ENCODE measurements around the gene CLTB. TPM values are rescaled to one million over a fixed set of nuclear protein-coding genes. Genes with fewer than 3 reads are reported as not detected.

The CLTB gene
- total and polyA plus RNA-seq, 2 donors (not counting 1 experiment from before 2014, with no cell fraction given), result 29.9 to 41.7 TPM

GRCh38 chr5:176384366-176384930, 31.9 kb downstream of the CLTB start:
- TF ChIP-seq CTCF (IDR thresholded peaks at IDR 0.05) (no peak), EZH2 (IDR thresholded peaks at IDR 0.05; ENCODE audit: borderline replicate concordance, insufficient read depth, low read depth, low read length, poor library complexity, severe bottlenecking) (no peak)
- no peaks in the 10 kb centered on the region for H3K9me3 ChIP-seq (ENCODE audit: control extremely low read depth in 1 of 3, control insufficient read depth in 2 of 3, insufficient read depth in 1 of 3, low read length in 2 of 3)
- H3K4me1 ChIP-seq (ENCODE audit: control insufficient read depth in 2 of 2, insufficient read depth in 2 of 2, low read length in 2 of 2), result peaks cover 23 to 29% of the 10 kb centered on the region in 2 donors
- Mint-ChIP-seq H3K4me3 (no peak overlapping the region), H3K27ac (no peak overlapping the region), H3K9me3 (ENCODE audit: insufficient read depth) (no peaks in the 10 kb centered on the region), H3K27me3 (no peaks in the 10 kb centered on the region), H3K4me1 (peaks cover 31% of the 10 kb centered on the region)
- CTCF ChIA-PET, result no interaction called here
- no peak overlapping the region for H3K27ac ChIP-seq (ENCODE audit: low read length in 2 of 2)
- intact Hi-C loops (cut with micrococcal nuclease), result loop anchor here (10.0 kb wide), 1 partner anchor 150 kb away; the partner anchor contains the start of gene SIMC1
- POLR2A ChIA-PET, result no interaction called here
- ATAC-seq (ENCODE audit: low read depth) (no peak), DNase-seq (no peak)
- H3K4me2 ChIP-seq (replicated peaks; ENCODE audit: low read depth, low read length, poor library complexity, severe bottlenecking), result no peak overlapping the region
- H3K36me3 ChIP-seq (replicated peaks in 1 of 2; ENCODE audit: control extremely low read depth in 1 of 2, control insufficient read depth in 1 of 2, extremely low read depth in 1 of 2, insufficient read depth in 2 of 2, low read length in 1 of 2), result peaks cover 5 to 56% of the 10 kb centered on the region in 2 experiments
- H3K79me2 ChIP-seq (ENCODE audit: control insufficient read depth, insufficient read depth, low read length), result peaks cover 34% of the 10 kb centered on the region
- H4K20me1 ChIP-seq (ENCODE audit: control insufficient read depth, insufficient read depth, low read length, poor library complexity, severe bottlenecking), result peaks cover 9% of the 10 kb centered on the region
- H2AFZ ChIP-seq (ENCODE audit: insufficient read depth, low read depth, low read length, poor library complexity, severe bottlenecking), result no peak overlapping the region
- H3K27me3 ChIP-seq (replicated peaks in 1 of 4; ENCODE audit: control extremely low read depth in 1 of 4, control insufficient read depth in 3 of 4, insufficient read depth in 4 of 4, low read length in 3 of 4), result no peaks in the 10 kb centered on the region
- WGBS (ENCODE audit: insufficient coverage), result 95% methylated on average over 7 of the region's 8 CpGs
- H3K9ac ChIP-seq (ENCODE audit: low read length), result no peak overlapping the region
- no peak overlapping the region for H3K4me3 ChIP-seq (ENCODE audit: control extremely low read depth in 1 of 5, extremely low read depth in 1 of 5, insufficient read depth in 1 of 5, low read depth in 2 of 5, low read length in 4 of 5)

- H3K79me2 ChIP-seq (ENCODE audit: control insufficient read depth, insufficient read depth, low read length), result peaks cover 34% of the 10 kb centered on the region
- H4K20me1 ChIP-seq (ENCODE audit: control insufficient read depth, insufficient read depth, low read length, poor library complexity, severe bottlenecking), result peaks cover 9% of the 10 kb centered on the region
- H3K27ac Mint-ChIP-seq, result no peak overlapping the region
- H3K4me3 ChIP-seq (ENCODE audit: control extremely low read depth in 1 of 5, extremely low read depth in 1 of 5, insufficient read depth in 1 of 5, low read depth in 2 of 5, low read length in 4 of 5), result no peak overlapping the region
- 100% methylated on average over 4 of the region's 9 CpGs for WGBS (ENCODE audit: insufficient coverage)
- no peak overlapping the region for H3K4me2 ChIP-seq (replicated peaks; ENCODE audit: low read depth, low read length, poor library complexity, severe bottlenecking)
- peaks cover 28% of the 10 kb centered on the region for H3K4me1 Mint-ChIP-seq
- ChIA-PET POLR2A (no interaction called here), CTCF (no interaction called here)
- ATAC-seq (ENCODE audit: low read depth) (no peak), DNase-seq (no peak)
- H3K27me3 Mint-ChIP-seq, result no peaks in the 10 kb centered on the region
- TF ChIP-seq CTCF (IDR thresholded peaks at IDR 0.05) (no peak), EZH2 (IDR thresholded peaks at IDR 0.05; ENCODE audit: borderline replicate concordance, insufficient read depth, low read depth, low read length, poor library complexity, severe bottlenecking) (no peak)
- H3K9ac ChIP-seq (ENCODE audit: low read length), result no peak overlapping the region
- intact Hi-C loops (cut with micrococcal nuclease), result loop anchor here (10.0 kb wide), 1 partner anchor 149 kb away; the partner anchor contains the start of gene SIMC1
- H3K4me3 Mint-ChIP-seq, result no peak overlapping the region
- H3K9me3 Mint-ChIP-seq (ENCODE audit: insufficient read depth), result no peaks in the 10 kb centered on the region
- no peaks in the 10 kb centered on the region for H3K27me3 ChIP-seq (replicated peaks in 1 of 4; ENCODE audit: control extremely low read depth in 1 of 4, control insufficient read depth in 3 of 4, insufficient read depth in 4 of 4, low read length in 3 of 4)
- peaks cover 22 to 26% of the 10 kb centered on the region in 2 donors for H3K4me1 ChIP-seq (ENCODE audit: control insufficient read depth in 2 of 2, insufficient read depth in 2 of 2, low read length in 2 of 2)
- peaks cover 5 to 56% of the 10 kb centered on the region in 2 experiments for H3K36me3 ChIP-seq (replicated peaks in 1 of 2; ENCODE audit: control extremely low read depth in 1 of 2, control insufficient read depth in 1 of 2, extremely low read depth in 1 of 2, insufficient read depth in 2 of 2, low read length in 1 of 2)
- no peak overlapping the region for H3K27ac ChIP-seq (ENCODE audit: low read length in 2 of 2)
- no peaks in the 10 kb centered on the region for H3K9me3 ChIP-seq (ENCODE audit: control extremely low read depth in 1 of 3, control insufficient read depth in 2 of 3, insufficient read depth in 1 of 3, low read length in 2 of 3)
- H2AFZ ChIP-seq (ENCODE audit: insufficient read depth, low read depth, low read length, poor library complexity, severe bottlenecking), result no peak overlapping the region
These were observed 32.4 kb downstream of the CLTB start for GRCh38 chr5:176383961-176384360.

Measured in B cell (primary cell).